Measurements from ENCODE around the gene RHOB. TPM values are rescaled to one million over a fixed set of nuclear protein-coding genes. Genes with fewer than 3 reads are reported as not detected.

The RHOB gene
- total RNA-seq, 4 donors from 2014 or later: 242 to 1,280 (median 486) TPM

- peak; percentile 57 to 58 for DNase-seq
- intact Hi-C loops (cut with DNase I; ENCODE audit: low total_unique reads): no loop called here
- Histone ChIP-seq H3K27me3 (no peaks in the 10 kb centered on the region), H3K4me1 (peaks cover 3 to 9% of the 10 kb centered on the region in 2 donors), H3K27ac (peak overlapping the region; percentile 58 to 66), H3K9me3 (no peaks in the 10 kb centered on the region), H3K4me3 (no peak overlapping the region), H3K36me3 (no peaks in the 10 kb centered on the region)
- TF ChIP-seq CTCF (IDR thresholded peaks at IDR 0.05): no peak
- TF ChIP-seq POLR2A (IDR thresholded peaks at IDR 0.05): no peak
Observed at GRCh38 chr2:20422402-20423271, 24.2 kb upstream of the RHOB start.

GRCh38 chr2:20423359-20423758 is 23.5 kb upstream of the RHOB start:
- Histone ChIP-seq H3K4me1 (peaks cover 3 to 9% of the 10 kb centered on the region in 2 donors), H3K36me3 (no peaks in the 10 kb centered on the region), H3K4me3 (no peak overlapping the region), H3K27me3 (no peaks in the 10 kb centered on the region), H3K27ac (peak overlapping the region; percentile 58 to 66), H3K9me3 (no peaks in the 10 kb centered on the region)
- no peak for DNase-seq
- intact Hi-C loops (cut with DNase I; ENCODE audit: low total_unique reads): no loop called here
- TF ChIP-seq CTCF (IDR thresholded peaks at IDR 0.05) (no peak), POLR2A (IDR thresholded peaks at IDR 0.05) (no peak)

DNA sequence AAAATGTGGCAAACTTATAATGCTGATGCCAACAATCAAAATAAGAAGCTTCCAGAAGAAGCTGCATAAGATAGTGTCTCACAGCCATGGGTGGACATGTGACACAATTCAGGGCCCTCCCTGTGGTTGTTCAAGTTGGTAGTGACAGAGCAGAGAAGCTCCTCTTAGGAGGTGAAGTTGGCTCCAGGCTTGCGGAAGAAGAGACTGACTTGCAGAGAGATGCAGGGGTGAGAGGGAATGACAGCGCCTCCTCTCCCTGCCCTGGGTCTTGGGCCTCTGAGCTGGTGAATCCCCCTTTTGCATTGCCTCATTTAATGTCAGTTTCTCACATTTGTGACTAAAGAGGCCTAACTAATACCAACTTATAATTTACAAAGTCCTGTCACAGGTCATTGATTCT is 23.0 kb upstream of the RHOB start:
- no peaks in the 10 kb centered on the region for H3K27me3 ChIP-seq
- H3K4me1 ChIP-seq: peaks cover 3 to 9% of the 10 kb centered on the region in 2 donors
- peak in 1 of 2 donors; percentile 11 for DNase-seq
- H3K27ac ChIP-seq: peak overlapping the region; percentile 58 to 66
- H3K36me3 ChIP-seq: no peaks in the 10 kb centered on the region
- no peaks in the 10 kb centered on the region for H3K9me3 ChIP-seq
- intact Hi-C loops (cut with DNase I; ENCODE audit: low total_unique reads): no loop called here
- no peak overlapping the region for H3K4me3 ChIP-seq
- no peak for TF ChIP-seq CTCF (IDR thresholded peaks at IDR 0.05)
- TF ChIP-seq POLR2A (IDR thresholded peaks at IDR 0.05): no peak

DNA sequence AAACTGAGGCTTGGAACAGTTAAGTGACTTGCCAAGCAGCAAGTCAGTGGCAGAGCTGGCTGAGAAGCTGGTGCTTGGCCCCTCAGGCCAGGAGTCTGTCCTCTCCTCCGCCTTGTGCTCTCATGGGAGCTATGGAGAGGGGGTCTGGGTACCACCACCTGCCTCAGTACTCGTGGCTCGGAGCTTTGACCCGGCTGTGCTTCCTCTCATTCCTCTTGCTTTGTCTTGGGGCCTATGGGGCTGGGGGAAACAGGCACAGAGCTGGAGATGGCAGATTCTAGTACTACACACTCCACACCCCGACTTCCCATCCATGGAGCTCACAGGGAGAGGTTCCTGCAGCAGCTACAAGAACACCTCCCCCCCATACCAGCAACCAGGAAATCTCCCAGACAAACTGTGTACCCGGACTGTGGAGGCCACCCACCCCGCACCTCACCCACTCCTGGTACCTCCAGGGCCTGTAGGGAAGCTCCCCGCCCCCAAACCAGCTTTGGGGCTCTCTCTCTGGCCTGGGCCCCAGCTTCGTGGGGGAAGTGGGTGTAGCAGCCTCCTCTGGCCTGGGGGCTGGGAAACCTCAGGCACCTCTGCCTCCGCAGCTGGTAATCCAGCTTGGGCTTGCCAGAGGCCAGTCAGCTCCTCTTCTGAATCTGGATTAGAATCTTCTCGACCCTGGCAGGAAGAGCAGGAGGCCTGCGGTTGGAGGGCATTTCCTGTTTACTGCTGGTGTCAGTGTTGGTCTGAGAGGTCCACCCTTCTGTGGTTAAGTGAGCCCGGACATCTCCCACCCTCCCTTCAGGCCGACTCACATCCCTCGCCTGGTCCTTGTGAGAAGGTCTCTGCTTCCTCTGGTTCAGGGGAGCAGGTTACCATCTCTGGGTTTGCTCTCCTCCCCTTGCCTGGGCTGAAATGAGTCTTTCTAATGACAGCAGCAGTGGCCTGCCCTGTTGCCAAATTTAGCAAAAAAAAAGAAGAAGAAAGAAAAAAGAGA is 22.3 kb upstream of the RHOB start:
- no peak for TF ChIP-seq CTCF (IDR thresholded peaks at IDR 0.05)
- H3K9me3 ChIP-seq: no peaks in the 10 kb centered on the region
- H3K27me3 ChIP-seq: no peaks in the 10 kb centered on the region
- H3K27ac ChIP-seq: peak overlapping the region in 1 of 2 donors; percentile 66
- no peaks in the 10 kb centered on the region for H3K36me3 ChIP-seq
- H3K4me3 ChIP-seq: no peak overlapping the region
- peaks cover 3 to 9% of the 10 kb centered on the region in 2 donors for H3K4me1 ChIP-seq
- peak in 1 of 2 donors; percentile 21 for DNase-seq
- intact Hi-C loops (cut with DNase I; ENCODE audit: low total_unique reads): no loop called here

Measured in uterus (tissue), 4 donors.